Small intestine (tissue), 7 donors: Measurements from ENCODE around the gene TAX1BP3. TPM values are rescaled to one million over a fixed set of nuclear protein-coding genes. Genes with fewer than 3 reads are reported as not detected.

ENCODE experiments used
- DNase-seq, 2 donors: peaks; one replicate each; pipeline versions ENCODE4 v3.0.0 to v3.0.0-alpha.2; 2013
- FAIRE-seq: peaks from 2 replicates; lab custom pipeline; 2012; peaks lifted over from hg19 to GRCh38; lab: Jason Lieb, UNC
- H3K27ac ChIP-seq, 3 donors: one replicate each; pipeline ENCODE4 v1.5.1; 2013; ENCODE audit warnings: low read length in 2 of 3, mild to moderate bottlenecking in 2 of 3, control low read depth in 1 of 3, inconsistent platforms in 1 of 3, low read depth in 1 of 3, moderate library complexity in 1 of 3
- H3K27me3 ChIP-seq, 3 donors: one replicate each; pipeline ENCODE4 v1.6.1; 2013; ENCODE audit warnings: low read length in 3 of 3, inconsistent platforms in 1 of 3; ENCODE audit not compliant: control insufficient read depth in 3 of 3, insufficient read depth in 3 of 3
- H3K36me3 ChIP-seq, 3 donors: one replicate each; pipeline ENCODE4 v1.6.1; 2013; ENCODE audit warnings: low read length in 3 of 3, inconsistent platforms in 1 of 3, low read depth in 1 of 3, mild to moderate bottlenecking in 1 of 3, moderate library complexity in 1 of 3; ENCODE audit not compliant: control insufficient read depth in 3 of 3, insufficient read depth in 2 of 3
- H3K4me1 ChIP-seq, 3 donors: one replicate each; pipeline ENCODE4 v1.6.1; 2013; ENCODE audit warnings: low read length in 2 of 3, inconsistent platforms in 1 of 3, low read depth in 1 of 3, mild to moderate bottlenecking in 1 of 3, moderate library complexity in 1 of 3; ENCODE audit not compliant: control insufficient read depth in 3 of 3, insufficient read depth in 2 of 3
- H3K4me3 ChIP-seq, 3 donors: one replicate each; pipeline ENCODE4 v1.5.1; 2013; ENCODE audit warnings: low read length in 3 of 3, control low read depth in 1 of 3, inconsistent platforms in 1 of 3, low read depth in 1 of 3, mild to moderate bottlenecking in 1 of 3, moderate library complexity in 1 of 3
- H3K9me3 ChIP-seq, 2 donors: one replicate each; pipeline ENCODE4 v1.6.1; 2013; ENCODE audit warnings: low read depth in 1 of 2, low read length in 1 of 2; ENCODE audit not compliant: control insufficient read depth in 2 of 2, insufficient read depth in 1 of 2
- WGBS, 3 donors: extraction: QIAGEN DNeasy Blood & Tissue Kit; methylation state at CpG; one replicate each; pipeline ENCODE4 v1.1.7; 2013; 5-methylcytosine and 5-hydroxymethylcytosine counted together
- polyA plus RNA-seq, 4 donors: library from polyadenylated mRNA; stranded (reverse) in 3 of 4; unstranded in 1 of 4; fragments of 200-250 nt in 3 of 4; fragments of 120-200 nt in 1 of 4; gene quantifications; one replicate each; pipeline versions ENCODE4 v1.2.1 to v1.2.3, GENCODE V29; 2013
- donor health status: healthy with polysubstance abuse.
- donor health status: control.
- donor health status: control.
- donor health status: Bipolar disorder and iron deficiency.
- donor health status: healthy.

TAX1BP3 gene
- polyA plus RNA-seq, 4 donors, result 102 to 442 (median 235) TPM

- Histone ChIP-seq H3K4me1 (peaks cover 0 to 14% (median 5%) of the 10 kb centered on the region in 3 donors), H3K27me3 (no peaks in the 10 kb centered on the region), H3K27ac (no peak overlapping the region), H3K4me3 (peak overlapping the region; percentile 66 to 95 (median 82)), H3K9me3 (no peaks in the 10 kb centered on the region), H3K36me3 (peaks cover 3 to 32% (median 3%) of the 10 kb centered on the region in 3 donors)
- DNase-seq (no peak), FAIRE-seq (no peak)
- 25 to 44% (median 32%) methylated on average over 12 of the region's 12 CpGs for WGBS, 3 donors
Observed at GRCh38 chr17:3669548-3669947, 1.2 kb upstream of the TAX1BP3 start.

- H3K4me1 ChIP-seq, result peaks cover 0 to 14% (median 5%) of the 10 kb centered on the region in 3 donors
- DNase-seq (no peak), FAIRE-seq (no peak)
- H3K27me3 ChIP-seq, result no peaks in the 10 kb centered on the region
- peak overlapping the region in 2 of 3 donors; percentile 74 to 91 for H3K27ac ChIP-seq
- WGBS, 3 donors, result 0 to 1% (median 1%) methylated on average over 32 of the region's 32 CpGs
- H3K9me3 ChIP-seq, result no peaks in the 10 kb centered on the region
- peak overlapping the region; percentile 66 to 95 (median 82) for H3K4me3 ChIP-seq
- peaks cover 3 to 37% (median 6%) of the 10 kb centered on the region in 3 donors for H3K36me3 ChIP-seq
Observed at GRCh38 chr17:3669085-3669347, 638 bp upstream of the TAX1BP3 start.

- H3K27ac ChIP-seq, result peak overlapping the region; percentile 93 to 100 (median 99)
- DNase-seq, result peak; percentile 92 to 96
- peak overlapping the region; percentile 74 to 99 (median 81) for H3K4me3 ChIP-seq
- 3 to 8% (median 5%) methylated on average over 35 to 39 of the region's 39 CpGs for WGBS, 3 donors
- H3K9me3 ChIP-seq, result no peaks in the 10 kb centered on the region
- peaks cover 0 to 14% (median 5%) of the 10 kb centered on the region in 3 donors for H3K4me1 ChIP-seq
- H3K27me3 ChIP-seq, result no peaks in the 10 kb centered on the region
- no peak for FAIRE-seq
- H3K36me3 ChIP-seq, result peaks cover 3 to 51% (median 9%) of the 10 kb centered on the region in 3 donors
Observed at GRCh38 chr17:3667366-3668278, 756 bp downstream of the TAX1BP3 start.

- WGBS, 3 donors, result 73 to 90% (median 84%) methylated on average over 6 of the region's 6 CpGs
- FAIRE-seq (no peak), DNase-seq (no peak)
- Histone ChIP-seq H3K27me3 (no peaks in the 10 kb centered on the region), H3K27ac (peak overlapping the region in 1 of 3 donors; percentile 100), H3K9me3 (no peaks in the 10 kb centered on the region), H3K36me3 (peaks cover 6 to 53% (median 9%) of the 10 kb centered on the region in 3 donors), H3K4me3 (peak overlapping the region in 1 of 3 donors; percentile 27), H3K4me1 (peaks cover 0 to 14% (median 5%) of the 10 kb centered on the region in 3 donors)
Observed at GRCh38 chr17:3666516-3666915, 1.9 kb downstream of the TAX1BP3 start.

- no peak overlapping the region for H3K4me3 ChIP-seq
- FAIRE-seq, result no peak
- no peak overlapping the region for H3K27ac ChIP-seq
Observed at GRCh38 chr17:3665834-3666233, 2.5 kb downstream of the TAX1BP3 start.

GRCh38 chr17:3663102-3664011 is 5.0 kb downstream of the TAX1BP3 start:
- 89 to 93% (median 93%) methylated on average over 33 of the region's 33 CpGs for WGBS, 3 donors
- Histone ChIP-seq H3K36me3 (peaks cover 6 to 76% (median 9%) of the 10 kb centered on the region in 3 donors), H3K27me3 (no peaks in the 10 kb centered on the region), H3K9me3 (no peaks in the 10 kb centered on the region), H3K4me3 (no peak overlapping the region), H3K4me1 (peaks cover 0 to 13% (median 4%) of the 10 kb centered on the region in 3 donors), H3K27ac (no peak overlapping the region)
- DNase-seq (no peak), FAIRE-seq (no peak)

More at GRCh38 chr17:3665834-3666233, 2.5 kb downstream of the TAX1BP3 start:
- peaks cover 6 to 55% (median 9%) of the 10 kb centered on the region in 3 donors for H3K36me3 ChIP-seq
- no peaks in the 10 kb centered on the region for H3K9me3 ChIP-seq
- H3K4me1 ChIP-seq, result peaks cover 0 to 14% (median 5%) of the 10 kb centered on the region in 3 donors
- H3K27me3 ChIP-seq, result no peaks in the 10 kb centered on the region
- no peak for DNase-seq
- WGBS, 3 donors, result 76 to 90% (median 87%) methylated on average over 5 of the region's 5 CpGs

- peaks cover 6 to 84% (median 9%) of the 10 kb centered on the region in 3 donors for H3K36me3 ChIP-seq
- no peaks in the 10 kb centered on the region for H3K9me3 ChIP-seq
- 78 to 89% (median 87%) methylated on average over 22 to 23 of the region's 23 CpGs for whole genome bisulfite sequencing, 3 donors
- peaks cover 0 to 9% (median 2%) of the 10 kb centered on the region in 3 donors for H3K4me1 ChIP-seq
- peak overlapping the region in 1 of 3 donors; percentile 70 for H3K27ac ChIP-seq
- DNase-seq (no peak), FAIRE-seq (no peak)
- H3K4me3 ChIP-seq, result no peak overlapping the region
- H3K27me3 ChIP-seq, result no peaks in the 10 kb centered on the region
Observed at GRCh38 chr17:3660311-3660891, 8.0 kb downstream of the TAX1BP3 start.
